Esophagus (tissue), 2 donors: ENCODE results near the gene PRDX1. TPM values are rescaled to one million over a fixed set of nuclear protein-coding genes. Genes with fewer than 3 reads are reported as not detected.

Experiments used
- H3K27ac ChIP-seq, 2 donors: one replicate each; pipeline ENCODE4 v1.5.1; 2013; ENCODE audit warnings: low read depth in 2 of 2, mild to moderate bottlenecking in 2 of 2, inconsistent platforms in 1 of 2, low read length in 1 of 2, moderate library complexity in 1 of 2
- H3K27me3 ChIP-seq, 2 donors: one replicate each; pipeline ENCODE4 v1.6.1; 2013; ENCODE audit warnings: low read length in 2 of 2, control low read depth in 1 of 2, mild to moderate bottlenecking in 1 of 2; ENCODE audit not compliant: insufficient read depth in 2 of 2, control insufficient read depth in 1 of 2
- H3K36me3 ChIP-seq, 2 donors: one replicate each; pipeline ENCODE4 v1.6.1; 2013; ENCODE audit warnings: low read length in 1 of 2; ENCODE audit not compliant: control insufficient read depth in 2 of 2, insufficient read depth in 2 of 2
- H3K4me1 ChIP-seq, 2 donors: one replicate each; pipeline ENCODE4 v1.6.1; 2013; ENCODE audit warnings: low read length in 1 of 2; ENCODE audit not compliant: control insufficient read depth in 2 of 2, insufficient read depth in 2 of 2
- H3K4me3 ChIP-seq, 2 donors: one replicate each; pipeline ENCODE4 v1.5.1; 2013; ENCODE audit warnings: low read length in 2 of 2, mild to moderate bottlenecking in 2 of 2, low read depth in 1 of 2, moderate library complexity in 1 of 2
- H3K9me3 ChIP-seq, 2 donors: one replicate each; pipeline ENCODE4 v1.6.1; 2013; ENCODE audit warnings: mild to moderate bottlenecking in 2 of 2, low read depth in 1 of 2, low read length in 1 of 2, moderate library complexity in 1 of 2; ENCODE audit not compliant: control insufficient read depth in 2 of 2, insufficient read depth in 1 of 2
- WGBS, 2 donors: extraction: QIAGEN DNeasy Blood & Tissue Kit; methylation state at CpG; one replicate each; pipeline ENCODE4 v1.1.7; 2013; 5-methylcytosine and 5-hydroxymethylcytosine counted together
- polyA plus RNA-seq, 2 donors: library from polyadenylated mRNA; stranded (reverse); fragments of 200-250 nt; gene quantifications; one replicate each; pipeline ENCODE4 v1.2.3, GENCODE V29; 2013
- donor health status: healthy with polysubstance abuse.
- donor health status: Bipolar disorder and iron deficiency.

PRDX1 gene
- polyA plus RNA-seq, 2 donors, result 1,018 to 1,250 TPM

GRCh38 chr1:45554198-45554597 is 32.5 kb upstream of the PRDX1 start:
- H3K4me3 ChIP-seq, result no peak overlapping the region
- no peaks in the 10 kb centered on the region for H3K27me3 ChIP-seq
- H3K4me1 ChIP-seq, result peaks cover 0 to 2% of the 10 kb centered on the region in 2 donors
- 70 to 71% methylated on average over 6 of the region's 6 CpGs for WGBS, 2 donors
- no peaks in the 10 kb centered on the region for H3K9me3 ChIP-seq
- H3K36me3 ChIP-seq, result no peaks in the 10 kb centered on the region
- peak overlapping the region in 1 of 2 donors; percentile 10 for H3K27ac ChIP-seq

- H3K9me3 ChIP-seq, result no peaks in the 10 kb centered on the region
- H3K27me3 ChIP-seq, result no peaks in the 10 kb centered on the region
- H3K4me1 ChIP-seq, result peaks cover 0 to 2% of the 10 kb centered on the region in 2 donors
- H3K36me3 ChIP-seq, result no peaks in the 10 kb centered on the region
- WGBS, 2 donors, result 38 to 45% methylated on average over 1 of the region's 1 CpG
- no peak overlapping the region for H3K27ac ChIP-seq
- H3K4me3 ChIP-seq, result peak overlapping the region in 1 of 2 donors; percentile 94
These were observed 30.6 kb upstream of the PRDX1 start for GRCh38 chr1:45552331-45552730.

- H3K9me3 ChIP-seq, result no peaks in the 10 kb centered on the region
- no peaks in the 10 kb centered on the region for H3K36me3 ChIP-seq
- H3K27me3 ChIP-seq, result no peaks in the 10 kb centered on the region
- H3K4me3 ChIP-seq, result peak overlapping the region; percentile 63 to 94
- H3K4me1 ChIP-seq, result peaks cover 0 to 2% of the 10 kb centered on the region in 2 donors
- H3K27ac ChIP-seq, result peak overlapping the region; percentile 12 to 15
- WGBS, 2 donors, result 9 to 10% methylated on average over 3 of the region's 3 CpGs
These were observed 30.0 kb upstream of the PRDX1 start for GRCh38 chr1:45551684-45552083.

GRCh38 chr1:45550401-45551351 is 29.0 kb upstream of the PRDX1 start, which contains the start of gene AKR1A1:
AKR1A1 (plus strand) TSS chr1:45550826; CDS start chr1:45561795, 10,969 bp downstream.
- H3K27me3 ChIP-seq, result no peaks in the 10 kb centered on the region
- 1 to 2% methylated on average over 47 of the region's 47 CpGs for WGBS, 2 donors

GRCh38 chr1:45545553-45546310 is 24.0 kb upstream of the PRDX1 start:
- H3K4me1 ChIP-seq, result peaks cover 0 to 2% of the 10 kb centered on the region in 2 donors
- no peaks in the 10 kb centered on the region for H3K36me3 ChIP-seq
- H3K27ac ChIP-seq, result no peak overlapping the region
- no peaks in the 10 kb centered on the region for H3K9me3 ChIP-seq
- H3K4me3 ChIP-seq, result no peak overlapping the region
- no peaks in the 10 kb centered on the region for H3K27me3 ChIP-seq
- WGBS, 2 donors, result 79 to 88% methylated on average over 7 of the region's 7 CpGs

More at GRCh38 chr1:45550401-45551351, 29.0 kb upstream of the PRDX1 start, which contains the start of gene AKR1A1:
- peaks cover 0 to 2% of the 10 kb centered on the region in 2 donors for H3K4me1 ChIP-seq
- peak within 1 kb of the TSS; percentile 91 to 96 for H3K27ac ChIP-seq
- H3K9me3 ChIP-seq, result no peaks in the 10 kb centered on the region
- H3K4me3 ChIP-seq, result peak within 1 kb of the TSS; percentile 63 to 94
- no peaks in the 10 kb centered on the region for H3K36me3 ChIP-seq

GRCh38 chr1:45545019-45545493 is 23.4 kb upstream of the PRDX1 start:
- Histone ChIP-seq H3K4me1 (peaks cover 0 to 2% of the 10 kb centered on the region in 2 donors), H3K27ac (no peak overlapping the region), H3K36me3 (no peaks in the 10 kb centered on the region), H3K4me3 (no peak overlapping the region), H3K27me3 (no peaks in the 10 kb centered on the region), H3K9me3 (no peaks in the 10 kb centered on the region)
- 52 to 55% methylated on average over 6 of the region's 6 CpGs for WGBS, 2 donors

DNA sequence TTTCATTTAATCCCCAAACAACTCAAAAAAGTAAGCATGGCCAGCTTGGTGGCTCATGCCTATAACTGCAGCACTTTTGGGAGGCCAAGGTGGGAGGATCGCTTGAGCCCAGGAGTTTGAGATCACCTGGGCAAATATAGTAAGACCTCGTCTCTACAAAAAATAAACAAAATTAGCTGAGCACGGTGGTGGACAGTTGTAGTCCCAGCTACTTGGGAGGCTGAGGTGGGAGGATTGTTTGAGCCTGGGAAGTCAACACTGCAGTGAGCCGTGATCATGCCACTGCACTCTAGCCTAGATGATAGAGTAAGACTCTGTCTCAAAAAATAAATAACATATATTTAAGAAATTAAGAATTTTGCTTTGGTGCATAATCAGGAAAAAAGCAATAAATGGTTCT is 22.8 kb upstream of the PRDX1 start:
- Histone ChIP-seq H3K27me3 (no peaks in the 10 kb centered on the region), H3K27ac (no peak overlapping the region), H3K4me3 (no peak overlapping the region), H3K9me3 (no peaks in the 10 kb centered on the region), H3K36me3 (no peaks in the 10 kb centered on the region), H3K4me1 (peaks cover 0 to 2% of the 10 kb centered on the region in 2 donors)
- 76 to 80% methylated on average over 4 of the region's 4 CpGs for WGBS, 2 donors

- Histone ChIP-seq H3K4me3 (no peak overlapping the region), H3K27ac (no peak overlapping the region), H3K9me3 (no peaks in the 10 kb centered on the region), H3K36me3 (no peaks in the 10 kb centered on the region), H3K4me1 (peaks cover 0 to 2% of the 10 kb centered on the region in 2 donors), H3K27me3 (no peaks in the 10 kb centered on the region)
- 44 to 56% methylated on average over 8 of the region's 8 CpGs for WGBS, 2 donors
These were observed 22.1 kb upstream of the PRDX1 start for GRCh38 chr1:45543581-45544417.

DNA sequence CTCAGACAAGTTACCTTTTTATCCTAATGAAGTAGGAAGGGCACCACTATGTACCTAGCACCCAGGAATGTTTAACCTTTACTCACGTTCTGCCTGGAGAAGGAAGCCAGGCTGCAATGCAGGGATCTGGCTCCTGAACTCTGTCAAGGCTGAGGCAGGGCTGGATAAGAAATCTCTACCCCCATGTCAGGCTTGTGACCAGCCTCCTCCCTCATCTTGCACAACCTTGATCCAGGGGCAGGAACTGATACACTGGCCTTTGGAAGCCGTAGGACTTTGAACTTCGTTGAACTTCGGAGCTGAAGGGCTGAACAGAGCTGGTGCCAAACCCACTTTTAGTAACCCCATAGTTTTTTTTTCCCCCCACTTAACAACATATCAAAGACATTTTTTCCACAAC is 20.9 kb upstream of the PRDX1 start:
- Histone ChIP-seq H3K27ac (no peak overlapping the region), H3K4me1 (peaks cover 0 to 2% of the 10 kb centered on the region in 2 donors), H3K36me3 (no peaks in the 10 kb centered on the region), H3K27me3 (no peaks in the 10 kb centered on the region), H3K4me3 (no peak overlapping the region), H3K9me3 (no peaks in the 10 kb centered on the region)
- 59 to 78% methylated on average over 4 of the region's 4 CpGs for WGBS, 2 donors
